GM10266 (cell line): Measurements from ENCODE around the gene PARL.
"Not testable (repeated sequence)": the region's sequence is repeated elsewhere in the genome, so short reads cannot be mapped to it uniquely, and the experiment has no call there.

Experiments
- DNase-seq: peaks from one replicate; pipeline ENCODE4 v3.0.0; 2012; ENCODE audit errors: extremely low spot score
- TF ChIP-seq, protein P1 (sequence below): IDR thresholded peaks from 2 replicates; pipeline ENCODE4 v1.5.1; 2012; ENCODE audit warnings: mild to moderate bottlenecking, low read depth; ENCODE audit not compliant: control insufficient read depth, insufficient read depth; ENCODE audit errors: missing control alignments

The PARL gene

GRCh38 chr3:183792976-183793375 lies 91.7 kb downstream of the PARL start:
- DNase-seq: no peak
- TF ChIP-seq, protein P1, sequence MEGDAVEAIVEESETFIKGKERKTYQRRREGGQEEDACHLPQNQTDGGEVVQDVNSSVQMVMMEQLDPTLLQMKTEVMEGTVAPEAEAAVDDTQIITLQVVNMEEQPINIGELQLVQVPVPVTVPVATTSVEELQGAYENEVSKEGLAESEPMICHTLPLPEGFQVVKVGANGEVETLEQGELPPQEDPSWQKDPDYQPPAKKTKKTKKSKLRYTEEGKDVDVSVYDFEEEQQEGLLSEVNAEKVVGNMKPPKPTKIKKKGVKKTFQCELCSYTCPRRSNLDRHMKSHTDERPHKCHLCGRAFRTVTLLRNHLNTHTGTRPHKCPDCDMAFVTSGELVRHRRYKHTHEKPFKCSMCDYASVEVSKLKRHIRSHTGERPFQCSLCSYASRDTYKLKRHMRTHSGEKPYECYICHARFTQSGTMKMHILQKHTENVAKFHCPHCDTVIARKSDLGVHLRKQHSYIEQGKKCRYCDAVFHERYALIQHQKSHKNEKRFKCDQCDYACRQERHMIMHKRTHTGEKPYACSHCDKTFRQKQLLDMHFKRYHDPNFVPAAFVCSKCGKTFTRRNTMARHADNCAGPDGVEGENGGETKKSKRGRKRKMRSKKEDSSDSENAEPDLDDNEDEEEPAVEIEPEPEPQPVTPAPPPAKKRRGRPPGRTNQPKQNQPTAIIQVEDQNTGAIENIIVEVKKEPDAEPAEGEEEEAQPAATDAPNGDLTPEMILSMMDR: no peak

- no peak for DNase-seq
These were observed 94.0 kb downstream of the PARL start for GRCh38 chr3:183790700-183791099.

GRCh38 chr3:183789826-183790225 lies 94.9 kb downstream of the PARL start:
- TF ChIP-seq, protein P1: no peak
- DNase-seq: no peak

More at GRCh38 chr3:183790700-183791099, 94.0 kb downstream of the PARL start:
- TF ChIP-seq, protein P1: no peak

DNA sequence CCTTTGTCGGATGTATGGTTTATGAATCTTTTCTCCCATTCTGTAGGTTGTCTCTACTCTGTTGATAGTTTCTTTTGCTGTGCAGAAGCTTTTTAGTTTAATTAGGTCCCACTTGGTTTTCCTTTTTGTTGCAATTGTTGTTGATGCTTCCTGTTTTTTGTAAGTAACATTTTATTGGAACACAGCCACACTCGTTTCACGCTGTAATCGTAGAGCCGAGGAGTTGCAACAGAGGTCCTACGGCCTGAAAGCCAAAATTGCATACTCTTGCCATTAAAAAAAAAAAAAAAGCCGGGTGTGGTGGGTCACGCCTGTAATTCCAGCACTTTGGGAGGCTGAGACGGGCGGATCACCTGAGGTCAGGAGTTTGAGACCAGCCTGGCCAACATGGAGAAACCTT lies 100.2 kb downstream of the PARL start:
- DNase-seq: not testable (repeated sequence)

DNA sequence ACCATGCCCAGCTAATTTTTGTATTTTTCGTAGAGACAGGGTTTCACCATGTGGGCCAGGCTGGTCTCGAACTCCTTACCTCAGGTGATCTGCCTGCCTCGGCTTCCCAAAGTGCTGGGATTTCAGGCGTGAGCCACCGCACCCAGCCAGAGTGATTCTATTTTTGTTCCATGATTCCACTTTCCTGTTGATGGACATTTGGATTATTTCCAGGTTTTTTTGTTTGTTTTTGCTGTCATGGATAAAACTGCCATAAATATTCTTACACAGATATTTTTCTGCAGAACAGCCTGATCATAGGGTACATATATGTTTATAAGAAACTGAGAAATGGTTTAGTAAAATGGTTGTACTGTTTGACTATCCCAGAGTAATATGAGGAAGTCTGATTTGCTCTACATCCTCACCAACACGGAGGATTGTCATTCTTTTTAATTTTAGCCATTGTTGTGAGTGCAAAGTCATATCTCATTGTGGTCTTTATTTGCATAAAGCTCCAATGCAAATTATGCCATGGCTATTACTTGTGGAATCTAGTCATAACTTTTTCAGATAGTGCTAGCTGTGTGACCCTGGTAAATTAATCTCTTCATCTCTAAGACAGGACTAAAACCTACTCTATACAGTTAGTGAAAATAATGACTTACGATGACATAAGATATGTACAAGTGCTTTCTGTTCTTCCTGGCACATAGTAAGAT lies 102.0 kb downstream of the PARL start:
- no peak for DNase-seq
- TF ChIP-seq, protein P1: no peak

- DNase-seq: no peak
- TF ChIP-seq, protein P1: no peak
These were observed 103.4 kb downstream of the PARL start for GRCh38 chr3:183781246-183781645.

DNA sequence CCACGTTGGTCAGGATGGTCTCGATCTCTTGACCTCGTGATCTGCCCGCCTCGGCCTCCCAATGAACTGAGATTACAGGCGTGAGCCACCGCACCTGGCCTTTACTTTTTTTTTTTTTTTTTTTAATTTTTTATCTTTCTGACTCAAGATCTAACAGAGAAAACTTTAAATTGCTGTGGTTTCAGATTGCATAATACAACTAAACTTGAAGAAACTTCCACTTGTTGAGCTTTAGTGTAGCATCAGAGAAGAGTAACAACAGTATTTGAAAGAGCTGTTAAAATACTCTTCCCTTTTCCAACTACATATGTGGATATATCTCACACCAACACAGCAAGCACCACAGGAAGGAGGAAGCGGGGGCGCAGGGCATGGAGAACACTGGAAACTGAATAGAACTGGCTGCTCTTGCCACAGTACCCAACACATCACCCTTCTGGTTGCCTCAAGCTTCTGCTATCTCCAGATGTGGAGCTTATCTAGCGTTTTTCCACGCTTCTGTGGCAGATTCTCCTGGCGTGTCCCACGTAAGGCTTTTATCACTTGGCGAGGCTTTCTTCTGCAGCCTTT lies 104.7 kb downstream of the PARL start:
- TF ChIP-seq, protein P1: no peak
- no peak for DNase-seq
